IPS-NIHi7 (cell line): ENCODE measurements around the gene DNM3.

Experiments used
- DNase-seq: peaks from one replicate; pipeline ENCODE4 v3.0.0; 2012; ENCODE audit warnings: mixed read lengths; ENCODE audit errors: extremely low spot score

The DNM3 gene

DNA sequence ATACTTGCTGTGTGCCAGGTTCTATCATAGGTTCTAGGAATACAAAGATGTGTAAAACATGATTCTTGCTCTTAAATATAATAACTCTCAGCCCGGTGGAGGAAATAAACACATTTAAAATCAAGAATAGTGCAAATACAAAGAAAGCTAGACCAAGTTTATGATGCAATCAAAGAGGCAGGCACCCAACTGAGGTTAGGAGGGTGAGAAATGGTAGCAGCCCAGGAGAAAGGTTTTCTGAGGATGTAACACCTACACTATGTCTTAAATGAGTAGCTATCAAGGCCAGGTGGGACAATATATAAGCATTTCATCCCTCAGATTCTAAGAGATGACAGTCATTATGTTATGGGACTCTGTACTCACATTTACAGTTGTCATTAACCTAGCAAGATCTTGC lies 612.3 kb downstream of the DNM3 start:
- DNase-seq = no peak

DNA sequence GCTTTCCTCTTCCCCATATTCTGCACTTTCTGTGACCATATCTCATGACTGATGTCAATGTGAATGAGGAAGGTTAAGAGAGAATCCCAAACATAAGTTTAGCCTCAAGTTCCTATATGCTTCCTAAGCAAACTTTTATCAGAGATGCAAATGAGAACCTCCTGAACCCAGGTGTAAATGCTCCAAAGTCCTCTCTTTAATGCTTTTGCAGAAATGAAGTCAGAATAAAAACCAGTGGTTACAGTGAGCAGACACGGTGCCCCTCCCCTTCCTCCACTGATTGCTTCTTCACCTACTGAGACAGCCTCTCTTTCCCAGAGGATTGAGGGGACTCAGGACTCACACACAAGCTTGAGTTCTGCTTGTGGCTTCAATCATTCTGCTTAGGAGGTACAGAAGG lies 614.2 kb downstream of the DNM3 start:
- no peak for DNase-seq

DNA sequence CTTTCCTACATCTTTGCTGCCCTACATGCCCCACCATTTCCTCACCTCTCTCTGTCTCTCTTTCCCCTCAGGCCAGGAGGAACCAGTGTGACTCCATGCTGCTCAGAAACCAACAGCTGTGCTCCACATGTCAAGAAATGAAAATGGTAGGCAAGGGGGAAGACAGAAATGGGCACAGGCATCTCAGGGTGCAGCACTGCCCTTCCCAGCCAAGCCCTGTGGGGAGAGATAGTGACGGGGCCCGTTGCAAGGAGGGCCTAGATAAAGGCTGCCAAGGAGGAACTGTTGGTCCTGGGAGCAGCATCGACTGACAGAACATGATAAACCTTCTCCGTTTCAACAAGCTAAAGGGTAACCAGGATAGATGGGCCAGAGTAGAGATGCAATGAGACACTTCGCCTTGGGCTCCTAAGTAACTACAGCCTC lies 615.1 kb downstream of the DNM3 start:
- no peak for DNase-seq

DNA sequence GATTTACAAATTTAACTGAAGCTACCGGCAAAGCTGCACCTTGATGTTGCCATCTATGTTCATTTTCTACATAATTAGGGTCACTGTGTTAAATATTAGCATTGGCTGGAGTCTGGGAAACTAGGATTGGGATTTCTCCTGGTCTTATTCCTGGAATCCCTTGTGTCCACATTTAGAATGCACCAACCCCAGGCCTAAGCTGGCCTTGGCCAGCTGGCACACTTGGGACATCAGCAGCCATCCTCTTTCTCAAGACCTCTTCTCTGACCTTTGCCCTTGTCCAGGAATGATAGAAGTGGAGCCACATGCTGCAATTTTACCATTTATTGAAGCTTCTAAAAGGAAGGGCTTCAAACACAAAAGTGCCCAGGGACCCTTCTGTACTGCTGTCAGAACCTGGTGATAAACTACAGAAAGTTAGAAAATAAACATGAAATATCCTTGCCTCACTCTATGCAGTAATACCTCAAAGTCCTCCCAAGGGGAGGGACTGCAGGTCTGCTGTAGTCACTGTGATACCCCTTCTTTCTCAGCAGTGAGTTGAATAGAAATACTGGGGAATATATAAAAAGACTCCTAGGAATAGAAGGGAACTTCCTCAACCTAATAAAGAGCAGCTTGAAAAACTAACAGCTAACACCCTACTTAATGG lies 616.3 kb downstream of the DNM3 start:
- no peak for DNase-seq

DNA sequence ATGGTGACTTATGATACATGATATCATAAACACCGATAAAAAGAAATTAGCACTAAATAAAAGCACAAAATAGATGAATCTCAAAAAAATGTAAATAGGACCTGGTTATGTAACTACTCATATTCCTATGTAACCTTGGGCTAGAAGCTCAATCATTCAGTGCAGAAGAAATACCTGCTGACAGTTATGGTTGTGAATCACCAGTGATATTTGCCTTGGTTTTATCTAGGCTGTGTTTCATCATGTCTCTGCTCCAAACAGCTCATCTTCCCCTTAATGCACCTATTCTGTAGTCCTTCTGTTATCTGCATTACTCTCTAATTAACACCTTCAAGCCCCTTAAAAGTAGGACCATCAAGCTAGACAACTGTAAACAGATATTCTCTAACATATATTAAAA lies 618.9 kb downstream of the DNM3 start:
- no peak for DNase-seq

DNA sequence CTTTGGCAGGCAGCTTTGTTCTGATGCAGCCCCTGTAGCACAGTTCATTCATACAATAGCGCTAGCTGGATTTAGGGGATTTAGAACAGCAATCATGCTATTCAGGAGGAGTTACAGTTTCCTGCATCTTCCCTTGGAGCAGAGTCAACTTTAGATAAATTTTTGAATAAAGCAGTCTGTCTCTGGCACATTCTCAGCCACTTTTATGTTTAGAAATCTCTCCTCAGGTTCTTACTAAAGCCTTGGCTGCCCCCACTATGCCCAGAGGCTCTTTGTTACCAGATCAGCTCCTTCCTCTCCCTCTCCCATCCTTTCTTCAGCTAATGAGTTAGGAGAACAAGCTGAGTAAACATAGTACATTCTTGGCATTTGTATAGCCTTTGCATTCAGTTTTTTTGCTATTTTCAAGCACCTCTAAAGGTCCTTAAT lies 619.6 kb downstream of the DNM3 start:
- DNase-seq = no peak
